ENCODE results near the gene HVCN1. TPM values are rescaled to one million over a fixed set of nuclear protein-coding genes. Genes with fewer than 3 reads are reported as not detected.
"Not testable (repeated sequence)": the region's sequence is repeated elsewhere in the genome, so short reads cannot be mapped to it uniquely, and the experiment has no call there.

HVCN1 gene, protein sequence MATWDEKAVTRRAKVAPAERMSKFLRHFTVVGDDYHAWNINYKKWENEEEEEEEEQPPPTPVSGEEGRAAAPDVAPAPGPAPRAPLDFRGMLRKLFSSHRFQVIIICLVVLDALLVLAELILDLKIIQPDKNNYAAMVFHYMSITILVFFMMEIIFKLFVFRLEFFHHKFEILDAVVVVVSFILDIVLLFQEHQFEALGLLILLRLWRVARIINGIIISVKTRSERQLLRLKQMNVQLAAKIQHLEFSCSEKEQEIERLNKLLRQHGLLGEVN
- total RNA-seq = 10 to 100 TPM; 18.5 to 20.2 TPM
- 17.6 TPM for polyA plus RNA-seq

DNA sequence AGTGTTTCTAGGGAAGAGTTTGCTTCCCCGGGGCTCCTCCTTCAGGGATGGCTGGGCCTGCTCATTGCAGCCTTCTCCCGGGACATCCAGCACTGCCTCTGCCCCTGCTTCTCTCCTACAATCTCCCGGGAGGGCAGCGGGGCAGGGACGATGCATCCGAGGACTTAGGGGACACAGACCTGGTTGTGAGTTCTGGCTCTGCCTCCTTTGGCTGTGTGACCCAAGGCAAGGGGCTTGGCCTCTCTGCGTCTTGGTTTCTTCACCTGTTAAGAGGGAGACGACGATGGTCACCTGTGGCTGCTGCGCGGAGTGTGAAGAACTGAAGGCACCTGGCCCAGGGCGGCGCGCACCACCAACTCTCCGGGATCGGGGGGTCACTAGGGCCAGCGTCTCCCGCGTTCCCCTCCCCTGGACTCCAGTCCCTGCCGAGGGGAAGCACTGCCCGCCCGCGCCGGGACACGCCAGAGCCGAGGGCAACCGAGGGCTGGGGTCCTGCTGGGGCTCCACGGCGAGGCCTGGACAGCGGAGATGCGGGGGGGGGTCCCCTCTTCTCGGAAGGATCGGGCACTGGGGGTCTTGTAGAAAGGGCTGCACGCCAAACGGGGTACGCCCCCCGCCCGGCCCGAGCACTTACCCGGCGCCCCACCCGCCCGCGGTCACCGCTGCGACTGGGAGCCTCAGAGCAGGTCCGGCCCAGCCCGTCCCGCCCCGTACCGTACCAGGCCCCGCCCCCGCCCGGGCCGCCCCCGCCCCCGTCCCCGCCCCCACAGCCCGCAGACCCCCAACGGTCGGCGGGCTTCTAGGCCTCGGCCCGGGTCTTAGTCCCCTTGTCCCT is at the start of gene HVCN1:
Gene HVCN1, minus strand, starts transcription at position 670 of the 835 bp plus-strand sequence. CDS start 5,870 bp downstream, outside the sequence.
- peak; percentile 15 to 70 (median 38) for DNase-seq
- no peaks in the 10 kb centered on the region for H3K9me3 ChIP-seq (ENCODE audit: low read length)
- POLR2A ChIA-PET = interaction anchor here (1.3 kb wide), 1 partner anchor 220 kb away, joined by 4 read pairs; the partner anchor contains the start of gene FAM216A
- no peaks in the 10 kb centered on the region for H3K27me3 ChIP-seq (ENCODE audit: insufficient read depth, low read length, poor library complexity, severe bottlenecking)
- H3K4me3 Mint-ChIP-seq = peak within 1 kb of the TSS; percentile 80 to 98 (median 88)
- peaks cover 29 to 43% (median 41%) of the 10 kb centered on the region in 3 donors for H3K4me1 Mint-ChIP-seq
- H3K27me3 Mint-ChIP-seq = peaks cover 0 to 3% of the 10 kb centered on the region in 2 donors
- H3K4me3 ChIP-seq (ENCODE audit: low read length) = peak within 1 kb of the TSS; percentile 66
- H3K36me3 Mint-ChIP-seq = peaks cover 2 to 11% (median 3%) of the 10 kb centered on the region in 3 donors
- H3K4me1 ChIP-seq (ENCODE audit: insufficient read depth, low read length) = peaks cover 19% of the 10 kb centered on the region
- no peaks in the 10 kb centered on the region for H3K36me3 ChIP-seq (ENCODE audit: insufficient read depth, low read length)
- H3K9me3 Mint-ChIP-seq = no peaks in the 10 kb centered on the region
- peak within 1 kb of the TSS; percentile 48 to 96 (median 86) for H3K27ac Mint-ChIP-seq
- CTCF ChIA-PET = no interaction called here
- peak within 1 kb of the TSS; percentile 12 for H3K27ac ChIP-seq (ENCODE audit: low read depth, low read length)

- Mint-ChIP-seq H3K27me3 (peaks cover 0 to 3% of the 10 kb centered on the region in 2 donors), H3K36me3 (peaks cover 0 to 43% (median 7%) of the 10 kb centered on the region in 3 donors), H3K27ac (peak overlapping the region; percentile 75 to 94 (median 90)), H3K9me3 (no peaks in the 10 kb centered on the region), H3K4me1 (peaks cover 64 to 87% (median 86%) of the 10 kb centered on the region in 3 donors), H3K4me3 (peak overlapping the region; percentile 75 to 100 (median 86))
- H3K9me3 ChIP-seq (ENCODE audit: low read length) = no peaks in the 10 kb centered on the region
- CTCF ChIA-PET = interaction anchor here (0.7 kb wide), 1 partner anchor 478 kb away, joined by 3 read pairs; no protein-coding TSS in a partner anchor
- no peak overlapping the region for H3K27ac ChIP-seq (ENCODE audit: low read depth, low read length)
- H3K36me3 ChIP-seq (ENCODE audit: insufficient read depth, low read length) = peaks cover 2% of the 10 kb centered on the region
- peaks cover 69% of the 10 kb centered on the region for H3K4me1 ChIP-seq (ENCODE audit: insufficient read depth, low read length)
- no peak overlapping the region for H3K4me3 ChIP-seq (ENCODE audit: low read length)
- POLR2A ChIA-PET = no interaction called here
- DNase-seq = peak in 1 of 5 donors; percentile 14
- no peaks in the 10 kb centered on the region for H3K27me3 ChIP-seq (ENCODE audit: insufficient read depth, low read length, poor library complexity, severe bottlenecking)
These were observed 48.6 kb upstream of the HVCN1 start for GRCh38 chr12:110737532-110737931.

DNA sequence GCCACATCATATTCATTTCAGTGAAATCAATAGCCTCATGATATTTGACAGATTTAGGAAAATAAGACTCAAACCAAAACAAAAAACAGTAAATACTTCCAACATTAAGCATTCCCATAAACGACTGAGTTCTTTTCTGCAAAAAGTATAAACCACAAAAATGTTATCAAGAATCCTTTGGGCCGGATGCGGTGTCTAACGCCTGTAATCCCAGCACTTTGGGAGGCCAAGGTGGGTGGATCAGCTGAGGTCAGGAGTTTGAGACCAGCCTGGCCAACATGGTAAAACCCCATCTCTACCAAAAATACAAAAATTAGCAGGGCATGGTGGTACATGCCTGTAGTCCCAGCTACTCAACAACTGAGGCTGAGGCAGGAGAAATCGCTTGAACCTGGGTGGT is 48.1 kb upstream of the HVCN1 start:
- ChIA-PET POLR2A (interaction anchor here (0.7 kb wide), 1 partner anchor 75 kb away, joined by 5 read pairs; no protein-coding TSS in a partner anchor), CTCF (interaction anchor here (0.7 kb wide), 1 partner anchor 477 kb away, joined by 3 read pairs; no protein-coding TSS in a partner anchor)
- H3K9me3 ChIP-seq (ENCODE audit: low read length); H3K9me3 Mint-ChIP-seq; H3K27ac ChIP-seq (ENCODE audit: low read depth, low read length); H3K36me3 ChIP-seq (ENCODE audit: insufficient read depth, low read length); DNase-seq; H3K4me3 ChIP-seq (ENCODE audit: low read length); H3K27me3 ChIP-seq (ENCODE audit: insufficient read depth, low read length, poor library complexity, severe bottlenecking); H3K27me3 Mint-ChIP-seq: not testable (repeated sequence)
- Mint-ChIP-seq H3K36me3 (peaks cover 0 to 47% (median 7%) of the 10 kb centered on the region in 3 donors), H3K4me1 (peaks cover 69 to 92% (median 91%) of the 10 kb centered on the region in 3 donors), H3K4me3 (peak overlapping the region in 6 of 7 donors; percentile 54 to 86 (median 62)), H3K27ac (peak overlapping the region; percentile 71 to 94 (median 80))
- H3K4me1 ChIP-seq (ENCODE audit: insufficient read depth, low read length) = peaks cover 69% of the 10 kb centered on the region

- Histone ChIP-seq H3K27ac (ENCODE audit: low read depth, low read length) (no peak overlapping the region), H3K4me1 (ENCODE audit: insufficient read depth, low read length) (peaks cover 54% of the 10 kb centered on the region), H3K27me3 (ENCODE audit: insufficient read depth, low read length, poor library complexity, severe bottlenecking) (no peaks in the 10 kb centered on the region), H3K9me3 (ENCODE audit: low read length) (no peaks in the 10 kb centered on the region), H3K4me3 (ENCODE audit: low read length) (no peak overlapping the region), H3K36me3 (ENCODE audit: insufficient read depth, low read length) (peaks cover 15% of the 10 kb centered on the region)
- Mint-ChIP-seq H3K27ac (peak overlapping the region in 7 of 8 donors; percentile 33 to 82 (median 66)), H3K36me3 (peaks cover 6 to 68% (median 10%) of the 10 kb centered on the region in 3 donors), H3K4me3 (peak overlapping the region in 6 of 7 donors; percentile 19 to 57 (median 47)), H3K27me3 (no peaks in the 10 kb centered on the region), H3K4me1 (peaks cover 76 to 94% (median 93%) of the 10 kb centered on the region in 3 donors), H3K9me3 (no peaks in the 10 kb centered on the region)
- ChIA-PET POLR2A (no interaction called here), CTCF (no interaction called here)
- no peak for DNase-seq
These were observed 45.0 kb upstream of the HVCN1 start for GRCh38 chr12:110733900-110734299.

- peaks cover 48% of the 10 kb centered on the region for H3K4me1 ChIP-seq (ENCODE audit: insufficient read depth, low read length)
- Mint-ChIP-seq H3K36me3 (peaks cover 10 to 72% (median 13%) of the 10 kb centered on the region in 3 donors), H3K4me3 (peak overlapping the region in 3 of 7 donors; percentile 36 to 57 (median 44)), H3K27ac (peak overlapping the region in 5 of 8 donors; percentile 3 to 68 (median 33)), H3K4me1 (peaks cover 73 to 93% (median 92%) of the 10 kb centered on the region in 3 donors), H3K27me3 (no peaks in the 10 kb centered on the region), H3K9me3 (no peaks in the 10 kb centered on the region)
- H3K27me3 ChIP-seq (ENCODE audit: insufficient read depth, low read length, poor library complexity, severe bottlenecking) = no peaks in the 10 kb centered on the region
- H3K4me3 ChIP-seq (ENCODE audit: low read length) = no peak overlapping the region
- H3K27ac ChIP-seq (ENCODE audit: low read depth, low read length) = no peak overlapping the region
- H3K36me3 ChIP-seq (ENCODE audit: insufficient read depth, low read length) = peaks cover 22% of the 10 kb centered on the region
- ChIA-PET CTCF (no interaction called here), POLR2A (no interaction called here)
- H3K9me3 ChIP-seq (ENCODE audit: low read length) = no peaks in the 10 kb centered on the region
- DNase-seq = no peak
These were observed 44.3 kb upstream of the HVCN1 start for GRCh38 chr12:110733089-110733715.

- Mint-ChIP-seq H3K27ac (peak overlapping the region in 7 of 8 donors; percentile 3 to 61 (median 33)), H3K27me3 (no peaks in the 10 kb centered on the region), H3K4me1 (peaks cover 71 to 91% (median 91%) of the 10 kb centered on the region in 3 donors), H3K36me3 (peaks cover 10 to 75% (median 17%) of the 10 kb centered on the region in 3 donors), H3K9me3 (no peaks in the 10 kb centered on the region), H3K4me3 (peak overlapping the region in 3 of 7 donors; percentile 2 to 29 (median 29))
- DNase-seq = no peak
- H3K36me3 ChIP-seq (ENCODE audit: insufficient read depth, low read length) = peaks cover 22% of the 10 kb centered on the region
- no peak overlapping the region for H3K27ac ChIP-seq (ENCODE audit: low read depth, low read length)
- no peak overlapping the region for H3K4me3 ChIP-seq (ENCODE audit: low read length)
- CTCF ChIA-PET = no interaction called here
- peaks cover 42% of the 10 kb centered on the region for H3K4me1 ChIP-seq (ENCODE audit: insufficient read depth, low read length)
- no peaks in the 10 kb centered on the region for H3K9me3 ChIP-seq (ENCODE audit: low read length)
- no peaks in the 10 kb centered on the region for H3K27me3 ChIP-seq (ENCODE audit: insufficient read depth, low read length, poor library complexity, severe bottlenecking)
- POLR2A ChIA-PET = no interaction called here
These were observed 43.7 kb upstream of the HVCN1 start for GRCh38 chr12:110732572-110732971.

DNA sequence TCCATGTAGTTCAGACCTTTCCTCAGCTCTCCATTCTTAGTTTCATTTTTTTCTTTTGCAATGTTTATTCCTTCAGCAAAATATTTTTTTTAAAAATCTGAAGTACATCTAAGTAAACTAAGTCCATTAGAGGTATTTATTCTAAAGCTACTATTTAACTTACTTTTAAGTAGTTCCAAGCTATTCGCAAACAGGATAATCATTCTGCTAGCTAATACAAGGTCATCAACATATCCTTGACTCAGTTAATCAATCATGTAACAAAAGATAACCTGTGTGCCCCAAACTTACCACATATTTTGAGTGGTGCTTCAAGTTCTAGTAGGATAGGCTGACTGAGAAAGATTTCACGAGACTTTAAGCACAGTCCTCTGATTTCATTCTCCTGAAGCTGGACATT is 42.6 kb upstream of the HVCN1 start:
- Mint-ChIP-seq H3K4me1 (peaks cover 68 to 91% (median 91%) of the 10 kb centered on the region in 3 donors), H3K36me3 (peaks cover 10 to 81% (median 16%) of the 10 kb centered on the region in 3 donors), H3K4me3 (no peak overlapping the region), H3K27me3 (no peaks in the 10 kb centered on the region), H3K27ac (peak overlapping the region in 3 of 8 donors; percentile 17 to 39 (median 21)), H3K9me3 (no peaks in the 10 kb centered on the region)
- Histone ChIP-seq H3K9me3 (ENCODE audit: low read length) (no peaks in the 10 kb centered on the region), H3K4me3 (ENCODE audit: low read length) (no peak overlapping the region), H3K36me3 (ENCODE audit: insufficient read depth, low read length) (peaks cover 30% of the 10 kb centered on the region), H3K27me3 (ENCODE audit: insufficient read depth, low read length, poor library complexity, severe bottlenecking) (no peaks in the 10 kb centered on the region), H3K27ac (ENCODE audit: low read depth, low read length) (no peak overlapping the region), H3K4me1 (ENCODE audit: insufficient read depth, low read length) (peaks cover 38% of the 10 kb centered on the region)
- ChIA-PET CTCF (interaction anchor here (1.1 to 2.1 kb wide), 2 partner anchors 10 to 129 kb away, joined by 5 to 6 read pairs; no protein-coding TSS in a partner anchor), POLR2A (interaction anchor here (0.6 kb wide), 1 partner anchor 34 kb away, joined by 3 read pairs; no protein-coding TSS in a partner anchor)
- no peak for DNase-seq

Measured in CD8-positive, alpha-beta memory T cell (primary cell).